Measurements from ENCODE around the gene BUB1.
A peak's percentile ranks its signal among the peaks of the same experiment; 100 is the strongest.
"Not testable (repeated sequence)": the region's sequence is repeated elsewhere in the genome, so short reads cannot be mapped to it uniquely, and the experiment has no call there.

The BUB1 gene

DNA sequence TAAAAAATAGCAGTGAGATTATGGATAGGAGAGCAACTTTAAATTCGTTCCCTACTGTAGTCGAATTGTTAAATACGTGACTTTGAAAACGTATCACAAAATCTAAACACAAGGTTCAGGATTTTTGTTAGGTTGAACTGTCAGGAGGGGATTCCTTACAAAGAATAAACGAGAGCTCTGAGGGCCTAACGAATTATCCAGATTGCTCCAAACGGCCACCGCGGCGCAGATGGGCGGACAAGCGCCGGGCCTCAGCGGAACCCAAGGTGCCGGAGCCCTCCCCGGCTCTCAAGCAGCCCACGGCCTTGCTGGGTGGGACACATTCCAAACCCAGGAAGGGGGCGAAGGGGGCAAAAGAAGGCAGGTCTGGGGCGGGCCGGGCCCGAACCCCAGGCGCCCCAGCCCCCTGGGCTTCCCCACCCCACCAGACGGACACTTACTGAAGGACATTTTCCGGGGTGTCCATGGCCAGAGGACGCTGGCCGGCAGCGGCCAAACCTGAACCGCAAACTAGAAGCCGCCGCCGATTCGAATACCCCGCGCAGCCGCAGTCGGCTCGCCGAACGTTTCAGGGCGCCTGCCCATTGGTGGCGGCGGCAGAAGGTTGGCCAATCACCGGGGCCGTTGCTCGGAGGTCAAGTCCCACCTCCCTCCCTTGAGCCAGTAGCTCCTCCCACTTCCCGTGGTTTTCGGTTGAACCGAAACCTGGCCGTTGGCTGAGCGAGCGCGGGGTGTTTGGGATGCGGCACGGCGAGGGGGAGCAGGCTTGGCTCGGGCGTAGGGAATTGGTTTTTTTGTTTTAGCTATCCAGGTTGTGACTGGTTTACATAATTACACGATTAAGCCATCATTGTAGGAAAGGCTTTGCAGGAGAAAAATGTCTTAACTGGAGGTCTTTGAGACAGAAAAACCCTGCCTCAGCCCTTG, at the start of gene BUB1:
Gene BUB1 (minus strand): TSS at position 534 of the 927 bp plus-strand sequence. CDS start 68 bp downstream, at position 466.
- peak; percentile 97 for DNase-seq

DNA sequence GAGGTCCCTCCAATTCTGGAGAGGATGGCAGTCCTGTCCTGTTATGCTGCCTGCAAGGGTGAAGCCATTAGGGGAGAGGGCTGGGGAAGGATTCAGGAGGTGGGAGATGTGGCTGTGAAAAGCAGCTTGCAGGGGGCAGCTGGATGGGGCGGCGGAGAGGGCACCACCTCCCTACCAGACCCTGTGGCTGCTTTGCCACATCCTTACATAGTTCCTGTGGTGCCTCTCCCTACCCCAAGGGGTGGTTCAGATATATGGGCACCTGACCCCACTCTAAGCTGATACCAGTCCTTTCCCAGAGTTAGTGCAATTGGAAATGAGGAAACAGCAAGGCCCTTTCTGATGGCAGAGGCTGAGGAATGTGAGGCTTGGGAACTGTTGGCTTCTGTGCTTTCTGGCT, 48.4 kb upstream of the BUB1 start:
- DNase-seq, result no peak

GRCh38 chr2:110725859-110726258, 48.0 kb upstream of the BUB1 start:
- no peak for DNase-seq

- DNase-seq, result no peak
These were observed 47.5 kb upstream of the BUB1 start for GRCh38 chr2:110725370-110725769.

DNA sequence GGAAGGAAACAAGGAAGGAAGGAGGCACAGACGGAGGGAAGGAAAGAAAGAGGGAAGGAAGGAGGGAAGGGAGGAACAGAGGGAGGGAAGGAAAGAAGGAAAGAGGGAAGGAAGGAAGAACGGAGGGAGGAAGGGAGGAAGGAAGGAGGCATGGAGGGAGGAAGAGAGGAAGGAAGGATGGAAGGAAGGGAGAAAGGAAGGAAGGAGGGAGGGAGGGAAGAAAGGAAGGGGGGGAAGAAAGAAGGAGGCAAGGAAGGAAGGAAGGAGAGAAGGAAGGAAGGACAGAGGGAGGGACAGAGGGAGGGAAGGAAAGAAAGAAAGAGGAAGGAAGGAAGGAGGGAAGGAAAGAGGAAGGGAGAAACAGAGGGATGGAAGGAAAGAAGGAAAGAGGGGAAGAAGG, 47.0 kb upstream of the BUB1 start:
- no peak for DNase-seq

- DNase-seq, result no peak
These were observed 42.7 kb upstream of the BUB1 start for GRCh38 chr2:110720547-110720946.

GRCh38 chr2:110718990-110719389, 41.1 kb upstream of the BUB1 start:
- no peak for DNase-seq

GRCh38 chr2:110718382-110718781, 40.5 kb upstream of the BUB1 start:
- DNase-seq, result no peak

GRCh38 chr2:110717734-110718133, 39.9 kb upstream of the BUB1 start:
- DNase-seq, result no peak

DNA sequence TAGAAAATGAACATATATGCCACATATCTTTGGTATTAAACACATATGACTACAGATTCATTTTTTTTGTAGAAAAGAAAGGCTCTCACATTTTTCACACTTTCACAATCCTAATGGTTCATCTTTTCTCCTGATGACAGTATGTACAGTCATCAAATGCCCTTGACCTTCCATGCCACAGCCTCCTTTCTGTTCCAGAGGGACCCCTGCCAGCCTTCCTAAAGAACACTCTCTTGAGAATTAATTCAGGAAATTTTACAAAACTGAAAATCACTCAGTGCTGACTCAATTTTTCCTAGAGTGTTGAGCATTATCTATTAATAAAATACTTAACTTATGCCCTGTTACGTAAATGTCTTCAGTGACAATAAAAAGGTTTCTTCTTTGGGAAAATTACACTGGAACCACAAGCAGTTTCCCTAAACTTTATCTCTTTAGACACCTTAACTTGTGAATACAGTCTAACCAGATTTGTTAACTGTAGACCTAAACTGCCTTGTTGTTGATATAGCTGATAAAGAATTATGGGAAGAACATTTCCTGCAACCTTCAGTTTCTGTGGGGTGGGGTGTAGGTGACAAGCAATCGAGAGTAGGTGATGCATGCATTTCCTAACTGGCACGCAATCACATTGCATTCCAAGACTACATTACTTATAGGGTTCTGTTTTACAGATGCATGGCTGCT, 39.2 kb upstream of the BUB1 start:
- DNase-seq, result no peak

DNA sequence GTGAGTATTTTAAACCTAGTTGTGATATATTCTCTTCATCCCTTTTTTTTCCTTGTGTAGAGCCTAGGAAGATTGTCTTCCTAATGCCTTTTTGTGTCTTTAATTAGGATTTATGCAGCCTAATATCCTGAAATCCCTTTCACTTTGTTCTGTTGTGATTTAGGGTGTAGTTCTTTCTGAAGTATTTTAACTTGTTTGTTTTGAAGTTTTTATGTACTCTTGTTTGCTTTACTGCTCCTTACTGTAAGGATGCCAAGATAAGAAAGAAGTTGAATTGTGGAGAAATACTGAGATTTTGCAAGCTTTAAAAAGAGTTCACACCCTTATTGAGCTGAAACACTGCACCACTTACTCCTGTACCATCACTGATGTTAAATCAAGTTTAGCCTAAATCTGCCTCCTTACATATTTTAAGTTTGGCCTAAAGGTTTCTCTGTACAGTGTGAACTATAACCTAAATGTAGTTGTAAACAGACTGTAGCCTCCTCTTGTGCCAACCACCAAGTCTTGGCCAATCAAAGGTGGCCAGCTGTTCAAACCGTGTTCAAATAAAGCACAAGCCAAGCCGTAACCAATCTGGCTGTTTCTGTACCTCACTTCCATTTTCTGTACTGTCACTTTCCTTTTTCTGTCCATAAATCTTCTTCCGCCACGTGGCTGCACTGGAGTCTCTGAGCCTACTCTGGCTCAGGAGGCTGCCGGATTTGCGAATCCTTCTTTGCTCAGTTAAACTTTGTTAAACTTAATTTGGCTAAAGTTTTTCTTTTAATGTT, 36.8 kb upstream of the BUB1 start:
- no peak for DNase-seq

- no peak for DNase-seq
These were observed 35.9 kb upstream of the BUB1 start for GRCh38 chr2:110713513-110714362.

- no peak for DNase-seq
These were observed 34.9 kb upstream of the BUB1 start for GRCh38 chr2:110712737-110713136.

DNA sequence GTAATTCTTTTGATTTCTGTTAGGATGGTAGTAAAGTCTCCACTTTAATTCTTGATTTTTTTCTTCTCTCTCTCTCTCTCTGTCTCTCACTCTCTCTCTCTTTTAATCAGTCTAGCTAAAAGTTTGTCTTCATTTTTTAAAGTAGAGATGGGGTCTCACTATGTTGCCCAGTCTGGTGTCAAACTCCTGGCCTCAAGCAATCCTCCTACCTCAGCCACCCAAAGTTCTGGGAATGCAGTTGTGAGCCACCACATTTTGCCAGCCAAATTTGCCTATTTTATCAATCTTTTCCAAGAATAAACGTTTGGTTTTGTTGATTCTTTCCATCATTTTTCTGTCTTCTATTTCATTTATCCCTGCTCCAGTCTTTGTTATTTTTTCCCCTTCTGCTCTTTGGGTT, 30.6 kb upstream of the BUB1 start:
- DNase-seq, result no peak

- no peak for DNase-seq
These were observed 29.6 kb upstream of the BUB1 start for GRCh38 chr2:110707386-110707965.

GRCh38 chr2:110702514-110703380, 24.9 kb upstream of the BUB1 start:
- DNase-seq, result no peak

DNA sequence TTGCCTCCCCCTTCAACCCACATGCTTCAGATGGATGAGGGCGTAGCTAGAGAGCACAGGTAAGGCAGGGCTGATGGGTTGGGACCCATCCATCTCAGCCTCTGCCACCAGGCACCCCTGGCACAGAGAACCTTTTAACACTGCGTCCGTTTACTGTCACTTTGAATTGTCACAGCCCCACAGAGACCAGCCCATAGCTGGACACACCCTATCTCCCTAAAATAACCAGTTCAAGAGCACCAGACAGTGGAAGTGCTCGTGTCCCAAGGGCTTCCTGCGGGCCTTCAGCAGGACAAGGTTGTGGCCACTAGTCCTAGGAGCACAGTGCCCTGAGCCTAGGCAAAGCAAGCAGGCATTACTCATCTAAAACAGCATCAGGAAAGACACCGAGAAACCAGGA, 20.4 kb upstream of the BUB1 start:
- DNase-seq, result not testable (repeated sequence)

GRCh38 chr2:110695146-110695898, 17.5 kb upstream of the BUB1 start:
- not testable (repeated sequence) for DNase-seq

DNA sequence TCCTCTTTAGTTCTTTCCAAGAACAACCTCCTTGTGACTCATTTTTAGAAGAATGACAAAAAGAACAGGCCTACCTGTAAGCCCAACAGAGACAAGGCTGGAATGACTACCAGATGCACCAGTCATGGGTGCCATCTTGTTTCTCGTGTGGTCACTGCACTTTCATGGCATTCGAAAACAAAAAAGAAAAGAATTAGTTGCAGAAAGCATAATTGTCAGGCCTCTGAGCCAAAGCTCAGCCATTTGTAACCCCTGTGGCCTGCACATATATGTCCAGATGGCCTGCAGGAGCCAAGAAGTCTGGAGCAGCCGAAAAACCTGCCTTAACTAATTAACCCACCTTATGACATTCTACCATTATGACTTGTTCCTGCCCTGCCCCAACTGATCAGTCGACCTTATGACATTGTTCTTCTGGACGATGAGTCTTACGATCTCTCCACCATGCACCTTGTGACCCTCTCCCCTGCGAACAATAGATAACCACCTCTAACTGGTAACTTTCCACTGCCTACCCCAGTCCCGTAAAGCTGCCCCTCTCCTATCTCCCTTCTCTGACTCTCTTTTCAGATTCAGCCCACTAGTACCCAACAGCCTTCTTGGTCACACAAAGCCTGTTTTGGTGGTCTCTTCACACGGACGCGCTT, 13.9 kb upstream of the BUB1 start:
- no peak for DNase-seq

Measured in activated CD8-positive, alpha-beta memory T cell treated with anti-CD3 and anti-CD28 coated beads, Interleukin-2, amount 50 U/mL, for 48 hours (primary cell).